Esophagus muscularis mucosa (tissue), 4 donors: ENCODE data around the gene C3orf33. TPM values are rescaled to one million over a fixed set of nuclear protein-coding genes. Genes with fewer than 3 reads are reported as not detected.

Source experiments
- DNase-seq: peaks from one replicate; pipeline ENCODE4 v3.0.0-alpha.2; 2017; ENCODE audit errors: extremely low spot score
- H3K27ac ChIP-seq, 4 donors: fragments of 200-600 bp; sonication (generic); replicated peaks in 1 of 4; 1 replicate in 3 of 4; 2 replicates in 1 of 4; pipeline ENCODE4 v1.5.1; 2016 to 2019; ENCODE audit warnings: mild to moderate bottlenecking in 1 of 4
- H3K27me3 ChIP-seq, 4 donors: fragments of 200-600 bp; sonication (generic); one replicate each; pipeline versions ENCODE4 v1.5.1 to v1.6.0; 2016 to 2019
- H3K36me3 ChIP-seq, 4 donors: fragments of 200-600 bp; sonication (generic); one replicate each; pipeline ENCODE4 v1.5.1; 2016 to 2019
- H3K4me1 ChIP-seq, 4 donors: fragments of 200-600 bp; sonication (generic); one replicate each; pipeline ENCODE4 v1.5.1; 2016 to 2019
- H3K4me3 ChIP-seq, 4 donors: fragments of 200-600 bp; sonication (generic); 1 replicate in 2 of 4; 2 replicates in 2 of 4; pipeline ENCODE4 v1.5.1; 2016 to 2019; ENCODE audit warnings: mild to moderate bottlenecking in 4 of 4, moderate library complexity in 1 of 4
- H3K9me3 ChIP-seq, 4 donors: fragments of 200-600 bp; sonication (generic); 1 replicate in 3 of 4; 2 replicates in 1 of 4; pipeline ENCODE4 v1.5.1; 2016 to 2019
- CTCF ChIP-seq, 3 experiments: fragments of 200-600 bp in 2 of 3; fragments of 450-650 bp in 1 of 3; sonication (generic) in 2 of 3; IDR thresholded peaks; one replicate each; pipeline ENCODE4 v1.5.1; 2017 to 2019; ENCODE audit warnings: antibody characterized with exemption in 3 of 3, mild to moderate bottlenecking in 2 of 3, moderate library complexity in 1 of 3
- EP300 ChIP-seq: sonication (generic); formaldehyde crosslinking; IDR thresholded peaks from one replicate; pipeline ENCODE4 v1.6.1; 2017; ENCODE audit warnings: antibody characterized with exemption
- POLR2A ChIP-seq: fragments of 450-650 bp; IDR thresholded peaks from one replicate; pipeline ENCODE4 v1.6.1; 2017; ENCODE audit warnings: antibody characterized with exemption, moderate library complexity, mild to moderate bottlenecking, low read depth
- POLR2AphosphoS5 ChIP-seq, 2 donors: sonication (generic); formaldehyde crosslinking; IDR thresholded peaks; one replicate each; pipeline ENCODE4 v1.6.1; 2017; ENCODE audit warnings: antibody characterized with exemption in 2 of 2
- WGBS: methylation state at CpG from one replicate; pipeline ENCODE4 v1.1.5; 2018; 5-methylcytosine and 5-hydroxymethylcytosine counted together
- intact Hi-C: fragments of 100-400 bp; cut with DNase I; formaldehyde crosslinking; loops from one replicate; pipeline ENCODE4 v1.15.1; 2023
- total RNA-seq, 4 donors: library from RNA; depleted of rRNA; stranded (reverse); fragments of >200 nt; gene quantifications; one replicate each; pipeline versions ENCODE4 v1.1.0 to v1.2.1, GENCODE V29; 2016

C3orf33 gene
- total RNA-seq, 4 donors from 2014 or later, result 2.8 to 3.7 (median 3.1) TPM

- DNase-seq, result no peak
- no peaks in the 10 kb centered on the region for H3K36me3 ChIP-seq
- no peaks in the 10 kb centered on the region for H3K9me3 ChIP-seq
- no peak overlapping the region for H3K27ac ChIP-seq
- intact Hi-C loops, result no loop called here
- H3K4me3 ChIP-seq, result no peak overlapping the region
- 76% methylated on average over 8 of the region's 8 CpGs for WGBS
- peaks cover 0 to under 1% (median 0%) of the 10 kb centered on the region in 4 donors for H3K4me1 ChIP-seq
- peaks cover 0 to 7% (median 0%) of the 10 kb centered on the region in 4 donors for H3K27me3 ChIP-seq
- TF ChIP-seq POLR2A, result no peak
- TF ChIP-seq POLR2AphosphoS5 (IDR thresholded peaks at IDR 0.05), result no peak
- TF ChIP-seq EP300, result no peak
- TF ChIP-seq CTCF (IDR thresholded peaks at IDR 0.05), result no peak
Measured at GRCh38 chr3:155737844-155738460, 68.1 kb downstream of the C3orf33 start.

- Histone ChIP-seq H3K9me3 (no peaks in the 10 kb centered on the region), H3K4me1 (no peaks in the 10 kb centered on the region), H3K27ac (no peak overlapping the region), H3K4me3 (no peak overlapping the region), H3K36me3 (no peaks in the 10 kb centered on the region), H3K27me3 (no peaks in the 10 kb centered on the region)
- 67% methylated on average over 4 of the region's 4 CpGs for WGBS
- no peak for DNase-seq
- intact Hi-C loops, result no loop called here
- TF ChIP-seq CTCF (IDR thresholded peaks at IDR 0.05) (no peak), POLR2A (no peak), EP300 (no peak), POLR2AphosphoS5 (IDR thresholded peaks at IDR 0.05) (no peak)
Measured at GRCh38 chr3:155736381-155736780, 69.7 kb downstream of the C3orf33 start.

DNA sequence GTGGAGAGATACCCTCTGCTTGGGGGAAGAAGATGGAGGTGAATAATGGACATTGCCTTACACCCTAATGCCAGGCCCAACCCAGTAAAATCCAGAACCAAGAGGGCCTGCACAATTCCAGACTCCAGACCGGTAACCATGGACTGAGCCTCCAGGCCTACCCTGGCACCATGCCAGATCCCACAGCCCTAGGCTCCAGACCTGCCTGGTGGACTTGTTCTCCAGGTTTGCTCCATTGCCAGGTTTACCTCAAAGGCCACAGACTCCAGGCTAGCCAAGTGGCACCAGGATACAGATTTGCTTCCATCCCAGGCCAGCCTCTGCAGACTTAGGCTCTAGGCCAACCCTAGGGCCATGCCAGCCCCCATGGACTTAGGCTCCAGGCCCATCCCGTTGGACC is 75.2 kb downstream of the C3orf33 start:
- intact Hi-C loops, result no loop called here
- H3K9me3 ChIP-seq, result no peaks in the 10 kb centered on the region
- WGBS, result 100% methylated on average over 2 of the region's 2 CpGs
- TF ChIP-seq CTCF (IDR thresholded peaks at IDR 0.05), result no peak
- no peak for TF ChIP-seq POLR2A
- no peaks in the 10 kb centered on the region for H3K4me1 ChIP-seq
- no peaks in the 10 kb centered on the region for H3K36me3 ChIP-seq
- DNase-seq, result no peak
- no peak overlapping the region for H3K4me3 ChIP-seq
- H3K27me3 ChIP-seq, result peaks cover 0 to 12% (median 0%) of the 10 kb centered on the region in 4 donors
- H3K27ac ChIP-seq, result no peak overlapping the region

DNA sequence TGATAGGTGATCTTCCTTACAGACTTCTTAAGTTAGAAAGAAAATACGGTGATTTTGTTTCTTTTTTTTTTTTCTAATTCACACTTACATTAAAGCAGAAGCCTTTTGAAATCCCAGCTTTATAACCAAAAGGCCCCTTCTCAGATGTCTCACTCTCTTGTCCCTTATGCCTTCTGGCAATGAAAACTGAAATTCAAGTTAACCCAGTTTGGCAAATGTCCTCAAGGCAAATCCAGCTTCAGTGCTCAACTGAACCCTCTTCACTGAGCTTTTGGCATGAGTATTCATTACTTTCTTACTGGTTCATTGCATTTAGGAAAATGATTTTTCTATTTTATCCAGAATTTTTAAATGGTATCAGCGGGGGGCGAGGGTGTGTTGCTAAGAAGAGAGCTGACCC is 78.2 kb downstream of the C3orf33 start:
- no peak for TF ChIP-seq CTCF (IDR thresholded peaks at IDR 0.05)
- TF ChIP-seq POLR2A, result no peak
- TF ChIP-seq EP300, result no peak
- TF ChIP-seq POLR2AphosphoS5 (IDR thresholded peaks at IDR 0.05), result no peak
- intact Hi-C loops, result no loop called here

DNA sequence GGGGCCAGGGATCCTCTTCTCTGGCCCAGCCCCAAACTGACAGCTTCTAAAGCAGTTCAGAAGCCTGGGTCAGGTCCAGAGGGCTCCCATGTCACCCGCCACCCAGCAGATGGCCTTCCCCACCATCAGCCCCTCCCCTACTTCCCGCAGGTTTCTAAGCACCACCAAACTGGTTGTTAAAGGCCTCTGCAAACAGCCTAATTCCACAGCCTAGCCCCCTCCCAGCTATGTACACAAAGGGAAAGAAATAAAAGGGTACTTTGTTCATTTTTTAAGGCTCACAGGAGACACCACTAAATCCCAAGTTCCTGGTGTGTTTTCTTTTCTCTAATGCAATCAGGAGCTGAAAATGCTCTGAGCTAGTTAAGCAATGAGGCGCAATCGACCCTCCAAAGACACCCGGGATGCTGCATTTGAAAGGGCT is 91.8 kb downstream of the C3orf33 start:
- intact Hi-C loops, result no loop called here
- no peak for DNase-seq
- WGBS, result 58% methylated on average over 5 of the region's 5 CpGs

More for the DNA sequence above, 78.2 kb downstream of the C3orf33 start:
- H3K36me3 ChIP-seq, result no peaks in the 10 kb centered on the region
- WGBS, result 93% methylated on average over 3 of the region's 3 CpGs
- no peaks in the 10 kb centered on the region for H3K9me3 ChIP-seq
- H3K4me1 ChIP-seq, result no peaks in the 10 kb centered on the region
- DNase-seq, result no peak
- H3K27me3 ChIP-seq, result peaks cover 0 to 12% (median 0%) of the 10 kb centered on the region in 4 donors
- H3K27ac ChIP-seq, result no peak overlapping the region
- H3K4me3 ChIP-seq, result no peak overlapping the region

More for the DNA sequence above, 91.8 kb downstream of the C3orf33 start:
- Histone ChIP-seq H3K27me3 (no peaks in the 10 kb centered on the region), H3K4me1 (no peaks in the 10 kb centered on the region), H3K9me3 (peaks cover 0 to 18% (median 13%) of the 10 kb centered on the region in 4 donors), H3K27ac (no peak overlapping the region), H3K36me3 (no peaks in the 10 kb centered on the region), H3K4me3 (no peak overlapping the region)
- TF ChIP-seq POLR2AphosphoS5 (IDR thresholded peaks at IDR 0.05) (no peak), POLR2A (no peak), EP300 (no peak)

Other genes with a start within 250 kb of the C3orf33 start
- gene PLCH1, start 61.2 kb downstream of the C3orf33 start, total RNA-seq, result under 1 TPM; under 0.01 to 0.52 (median 0.36) TPM
- gene SLC33A1, start 48.1 kb upstream of the C3orf33 start, total RNA-seq, result 10 to 100 TPM; 17.4 to 22.2 (median 19.8) TPM
- gene GMPS, start 64.4 kb upstream of the C3orf33 start, total RNA-seq, result 10 to 100 TPM; 21.4 to 27.4 (median 27.2) TPM